ENCODE results near the gene MAFG. TPM values are rescaled to one million over a fixed set of nuclear protein-coding genes. Genes with fewer than 3 reads are reported as not detected.

Gene MAFG
- total and polyA plus RNA-seq, 2 of the 13 experiments (the other 11 are each of a cell fraction or from before 2014, with no cell fraction given) = 14.5 to 20.0 TPM

- no peak for TF ChIP-seq ZNF282 (IDR thresholded peaks at IDR 0.05; ENCODE audit: partially characterized antibody)
- TF ChIP-seq YEATS4 (CRISPR knock-in tag; IDR thresholded peaks at IDR 0.05; ENCODE audit: borderline replicate concordance) = no peak
- no peak for TF ChIP-seq GATAD1 (CRISPR knock-in tag; IDR thresholded peaks at IDR 0.05)
- TF ChIP-seq SCMH1 (CRISPR knock-in tag; IDR thresholded peaks at IDR 0.05; ENCODE audit: borderline replicate concordance) = no peak
- TF ChIP-seq PHB2 (IDR thresholded peaks at IDR 0.05; ENCODE audit: partially characterized antibody) = no peak
- TF ChIP-seq ZNF484 (CRISPR knock-in tag; IDR thresholded peaks at IDR 0.05; ENCODE audit: borderline replicate concordance, low read depth) = no peak
- TF ChIP-seq ZSCAN21 (CRISPR knock-in tag; IDR thresholded peaks at IDR 0.05; ENCODE audit: borderline replicate concordance) = 0 out of 2 replicates have a peak, but pooled peaks have one; percentile 9
- TF ChIP-seq ZNF460 (CRISPR knock-in tag; IDR thresholded peaks at IDR 0.05; ENCODE audit: borderline replicate concordance) = no peak
- no peak for TF ChIP-seq JDP2 (CRISPR knock-in tag; IDR thresholded peaks at IDR 0.05; ENCODE audit: borderline replicate concordance)
- no peak for TF ChIP-seq ZNF75D (CRISPR knock-in tag; IDR thresholded peaks at IDR 0.05; ENCODE audit: borderline replicate concordance)
- no peak for TF ChIP-seq ZFP37 (CRISPR knock-in tag; IDR thresholded peaks at IDR 0.05; ENCODE audit: borderline replicate concordance)
- TF ChIP-seq ZNF816 (CRISPR knock-in tag; IDR thresholded peaks at IDR 0.05; ENCODE audit: borderline replicate concordance) = no peak
- no peak for TF ChIP-seq TARDBP (CRISPR knock-in tag; IDR thresholded peaks at IDR 0.05)
- TF ChIP-seq HOXA5 (CRISPR knock-in tag; IDR thresholded peaks at IDR 0.05) = no peak
- TF ChIP-seq TEAD2 (CRISPR knock-in tag; IDR thresholded peaks at IDR 0.05) = no peak
- no peak for TF ChIP-seq STAT6 (CRISPR knock-in tag; IDR thresholded peaks at IDR 0.05; ENCODE audit: borderline replicate concordance)
- TF ChIP-seq ATF4 (CRISPR knock-in tag; IDR thresholded peaks at IDR 0.05) = no peak
- no peak for TF ChIP-seq ZNF530 (CRISPR knock-in tag; IDR thresholded peaks at IDR 0.05; ENCODE audit: low read depth)
- TF ChIP-seq POLR2G (IDR thresholded peaks at IDR 0.05; ENCODE audit: low read depth, low read length) = peak; percentile 5; the same call in 1 of the 2 replicates
- peak in 1 of 2 experiments; percentile 90; a peak in 2 of 4 replicates for TF ChIP-seq REST (IDR thresholded peaks at IDR 0.05; ENCODE audit: borderline replicate concordance in 1 of 2, low read depth in 1 of 2, low read length in 2 of 2)
- TF ChIP-seq ZNF296 (CRISPR knock-in tag; conservative IDR thresholded peaks at IDR 0.05) = 0 out of 2 replicates have a peak, but pooled peaks have one; percentile 28
Measured at GRCh38 chr17:81930142-81931125, 2.9 kb upstream of the MAFG start (continued).

Measured in HepG2 (cell line).